Measurements from ENCODE around the gene GAS2L1. TPM values are rescaled to one million over a fixed set of nuclear protein-coding genes. Genes with fewer than 3 reads are reported as not detected.

The GAS2L1 gene
- total and polyA plus RNA-seq, 2 of the 4 experiments (the other 2 are of a cell fraction): 1.4 to 15.6 TPM

DNA sequence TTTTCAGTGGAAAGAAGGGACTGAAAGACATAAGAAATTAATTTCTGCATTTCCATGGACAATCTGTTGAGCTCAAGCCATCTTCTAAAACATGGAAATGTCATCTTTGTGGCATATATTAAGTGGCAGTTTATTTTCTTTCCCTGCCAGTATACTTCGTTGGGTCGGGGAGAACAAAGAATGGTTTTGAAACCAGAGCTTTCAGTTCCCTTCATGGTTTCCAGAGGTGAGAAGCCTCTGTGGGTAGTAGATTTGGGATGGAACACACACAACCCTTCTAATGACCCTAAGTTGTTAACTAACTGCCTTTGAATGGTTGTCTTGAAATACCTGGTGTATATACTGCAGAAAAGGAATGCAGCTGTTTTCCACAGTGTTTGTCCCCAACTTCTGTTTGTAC, 17.6 kb upstream of the GAS2L1 start:
- BruUV-seq (replicated peaks): TSS peak; percentile 28
- POLR2A ChIA-PET (ENCODE audit: unreplicated experiment): no interaction called here

More for the DNA sequence above, 17.6 kb upstream of the GAS2L1 start:
- Histone ChIP-seq H2BK120ac (ENCODE audit: low read depth, low read length) (no peak overlapping the region), H2BK20ac (ENCODE audit: low read depth, low read length) (no peak overlapping the region), H3K4ac (ENCODE audit: low read depth, low read length) (no peak overlapping the region), H3K4me2 (ENCODE audit: low read depth, low read length) (no peak overlapping the region), H3K79me1 (ENCODE audit: low read depth in 1 of 2, low read length in 2 of 2) (peaks cover 40 to 53% of the 10 kb centered on the region in 2 experiments), H4K20me1 (ENCODE audit: insufficient read depth, low read length) (peaks cover 65% of the 10 kb centered on the region), H2AK5ac (ENCODE audit: low read depth, low read length) (no peak overlapping the region), H2BK5ac (ENCODE audit: low read depth, low read length, poor library complexity, severe bottlenecking) (no peak overlapping the region), H4K91ac (ENCODE audit: insufficient read depth, low read depth, low read length) (no peak overlapping the region), H3K9ac (ENCODE audit: low read depth, low read length) (no peak overlapping the region), H4K5ac (ENCODE audit: low read depth, low read length) (no peak overlapping the region), H3K18ac (ENCODE audit: low read depth, low read length) (no peak overlapping the region), H3K23ac (ENCODE audit: low read depth, low read length) (no peak overlapping the region), H3K56ac (ENCODE audit: extremely low read depth, insufficient read depth, low read length) (no peak overlapping the region), H3K27ac (ENCODE audit: insufficient read depth, low read length) (no peak overlapping the region), H2AFZ (replicated peaks; ENCODE audit: low read length, poor library complexity) (no peak overlapping the region), H4K8ac (ENCODE audit: low read depth in 2 of 2, low read length in 2 of 2) (no peak overlapping the region), H3K9me3 (ENCODE audit: control insufficient read depth, insufficient read depth, low read length) (no peaks in the 10 kb centered on the region), H3K14ac (replicated peaks; ENCODE audit: low read depth, low read length) (no peak overlapping the region), H3K27me3 (ENCODE audit: control insufficient read depth, insufficient read depth, low read length) (no peaks in the 10 kb centered on the region), H2BK15ac (ENCODE audit: low read depth, low read length) (no peak overlapping the region), H2AK9ac (replicated peaks; ENCODE audit: low read depth, low read length, poor library complexity) (no peak overlapping the region), H3K9me1 (ENCODE audit: insufficient read depth, low read length) (no peaks in the 10 kb centered on the region; the same call in 1 of the 2 replicates), H3K36me3 (ENCODE audit: control insufficient read depth, insufficient read depth, low read length) (peaks cover 62% of the 10 kb centered on the region), H3K4me1 (ENCODE audit: control insufficient read depth, insufficient read depth, low read length) (no peaks in the 10 kb centered on the region), H3K4me3 (ENCODE audit: insufficient read depth, low read depth, low read length) (no peak overlapping the region)
- WGBS, 2 experiments (ENCODE audit: extremely low coverage in 2 of 2, insufficient read length in 1 of 2): no CpG with 5 or more reads among the region's 2 CpGs
- CTCF ChIA-PET: no interaction called here
- DNase-seq (no peak), ATAC-seq (ENCODE audit: low read depth) (no peak)
- no peak for TF ChIP-seq RAD21 (IDR thresholded peaks at IDR 0.05; ENCODE audit: low read length)
- TF ChIP-seq RFX5 (IDR thresholded peaks at IDR 0.05; ENCODE audit: low read depth, low read length): no peak
- TF ChIP-seq CHD1 (IDR thresholded peaks at IDR 0.05; ENCODE audit: low read depth, low read length): no peak
- dilution Hi-C loops (cut with HindIII; ENCODE audit: low sequenced_read_pairs, unreplicated experiment) (no loop called here), intact Hi-C loops (cut with micrococcal nuclease) (loop anchor here (2.0 kb wide), 1 partner anchor 14 kb away; no protein-coding TSS in a partner anchor), in situ Hi-C loops (cut with MboI; ENCODE audit: low sequenced_read_pairs) (no loop called here)

Data from IMR-90 (cell line).